MG63 (cell line): ENCODE measurements around the gene KCNMA1. TPM values are rescaled to one million over a fixed set of nuclear protein-coding genes. Genes with fewer than 3 reads are reported as not detected.
A peak's percentile ranks its signal among the peaks of the same experiment; 100 is the strongest.

Experiments
- DNase-seq: peaks from one replicate; pipeline ENCODE4 v3.0.0-alpha.2; 2020
- H3K27me3 ChIP-seq: fragments of 250-450 bp; sonication (Bioruptor Pico); 2 replicates; pipeline ENCODE4 v1.5.1; 2020; ENCODE audit warnings: mild to moderate bottlenecking, moderate library complexity
- H3K36me3 ChIP-seq: fragments of 250-450 bp; sonication (Bioruptor Pico); 2 replicates; pipeline ENCODE4 v1.5.1; 2020; ENCODE audit warnings: mild to moderate bottlenecking, moderate library complexity
- H3K4me3 ChIP-seq: fragments of 250-450 bp; sonication (Bioruptor Pico); 2 replicates; pipeline ENCODE4 v1.5.1; 2020; ENCODE audit warnings: mild to moderate bottlenecking, moderate library complexity
- H3K9me3 ChIP-seq: fragments of 250-450 bp; sonication (Bioruptor Pico); 2 replicates; pipeline ENCODE4 v1.5.1; 2020; ENCODE audit warnings: mild to moderate bottlenecking, moderate library complexity
- total RNA-seq: library from RNA; depleted of rRNA; stranded (reverse); fragments of >200 nt; shearing (Covaris generic); gene quantifications from 2 replicates; pipeline ENCODE4 v1.2.3, GENCODE V29; 2014; ENCODE audit warnings: low replicate concordance

The KCNMA1 gene
- total RNA-seq, 1 experiment from 2014 or later = 40.8 TPM

DNA sequence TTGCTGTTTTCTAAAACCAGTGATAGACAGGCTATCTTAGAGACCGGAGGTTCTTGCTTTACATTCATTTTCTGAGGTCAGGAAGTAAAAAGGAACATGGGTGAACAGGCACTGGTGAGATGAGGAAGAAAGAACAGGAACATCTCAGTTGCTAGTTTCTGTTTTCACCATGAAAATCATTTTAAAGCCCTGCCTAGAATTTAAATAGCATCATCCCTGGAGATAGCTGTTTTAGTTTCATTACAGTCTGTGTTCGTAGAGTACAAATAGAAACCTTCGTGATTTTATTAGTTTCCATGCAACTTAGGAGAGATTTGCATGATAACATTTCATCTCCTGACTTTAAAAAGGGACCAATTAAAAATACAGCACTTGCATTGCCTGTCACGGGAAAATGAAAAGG lies 14.7 kb downstream of the KCNMA1 start:
- H3K9me3 ChIP-seq = no peaks in the 10 kb centered on the region
- H3K4me3 ChIP-seq = no peak overlapping the region
- no peak for DNase-seq

DNA sequence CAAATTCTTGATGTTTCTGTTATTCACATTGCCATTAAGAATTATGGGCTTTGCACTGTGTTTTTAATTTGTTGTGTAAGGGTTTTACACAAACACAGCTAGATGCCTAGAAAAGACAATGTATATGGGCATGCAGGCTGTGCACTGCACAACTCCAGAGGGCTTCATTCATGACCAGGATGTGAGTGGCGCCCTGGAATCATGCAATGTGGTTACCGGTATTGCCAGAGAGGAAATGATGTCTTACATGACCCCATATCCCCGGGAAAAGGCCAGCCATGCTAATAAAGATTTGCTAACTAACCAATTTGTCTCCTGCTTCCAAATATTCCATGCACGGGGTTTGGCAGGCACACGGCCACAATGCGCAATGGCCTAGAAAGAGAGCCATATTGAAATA lies 16.9 kb downstream of the KCNMA1 start:
- Histone ChIP-seq H3K4me3 (no peak overlapping the region), H3K9me3 (no peaks in the 10 kb centered on the region), H3K36me3 (peaks cover 24% of the 10 kb centered on the region), H3K27me3 (no peaks in the 10 kb centered on the region)
- peak; percentile 68 for DNase-seq

More for the DNA sequence above, 14.7 kb downstream of the KCNMA1 start:
- Histone ChIP-seq H3K36me3 (peaks cover 22% of the 10 kb centered on the region), H3K27me3 (no peaks in the 10 kb centered on the region)

DNA sequence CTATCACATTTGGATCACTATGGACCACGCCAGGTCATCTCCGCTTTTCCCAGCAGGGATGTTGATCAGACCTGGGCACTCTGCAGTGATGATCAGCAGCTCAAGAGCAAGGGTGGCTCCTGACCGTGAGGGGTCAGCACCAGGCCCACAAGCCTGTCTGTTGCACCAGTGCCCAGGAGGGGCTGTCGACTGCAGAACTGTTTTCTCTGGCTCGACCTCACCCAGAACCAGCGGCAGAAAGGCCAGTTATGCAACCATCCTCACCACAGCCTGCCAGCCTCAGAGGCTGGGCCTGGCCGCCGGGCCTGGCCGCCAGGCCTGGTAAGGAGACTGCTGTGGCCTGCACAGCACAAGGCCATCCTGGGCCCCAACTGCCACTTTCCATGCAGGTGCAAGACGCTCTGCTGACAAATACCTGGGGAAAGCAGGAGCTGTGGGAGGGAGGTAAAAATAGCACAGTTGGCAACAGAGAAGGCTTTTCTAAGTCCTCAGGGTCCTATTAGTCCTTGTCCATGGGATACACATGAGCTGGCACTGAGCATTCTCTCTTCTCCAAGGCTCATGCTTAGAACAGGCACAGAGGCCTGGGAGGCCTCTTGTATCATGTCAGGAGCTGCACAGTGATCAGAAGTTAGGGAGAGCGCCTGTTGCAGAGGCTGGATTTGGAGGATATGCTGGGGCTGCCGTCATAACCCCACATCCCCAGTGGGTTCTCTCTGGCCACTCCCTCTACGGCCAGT lies 17.5 kb downstream of the KCNMA1 start:
- peaks cover 24% of the 10 kb centered on the region for H3K36me3 ChIP-seq
- no peak for DNase-seq
- no peaks in the 10 kb centered on the region for H3K27me3 ChIP-seq
- no peak overlapping the region for H3K4me3 ChIP-seq
- no peaks in the 10 kb centered on the region for H3K9me3 ChIP-seq

DNA sequence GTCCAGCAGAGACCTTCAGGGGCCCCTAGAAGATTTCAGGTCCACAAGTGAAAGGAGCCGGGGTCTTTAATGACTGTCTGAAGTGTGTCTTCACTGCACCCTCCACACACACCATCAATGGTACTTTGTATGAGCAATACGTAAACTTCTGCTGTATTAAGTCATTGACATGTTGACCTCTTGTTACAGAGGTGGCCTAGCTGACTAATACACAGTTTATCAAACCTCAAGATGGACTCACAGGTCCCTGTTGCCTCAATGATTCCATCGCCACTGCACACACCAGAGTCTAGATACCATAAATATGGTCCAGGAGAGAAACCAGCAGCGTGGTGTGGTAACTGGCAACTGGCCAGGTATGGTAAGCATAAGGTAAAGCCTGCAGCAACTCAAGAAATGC lies 19.5 kb downstream of the KCNMA1 start:
- no peak overlapping the region for H3K4me3 ChIP-seq
- no peak for DNase-seq
- peaks cover 24% of the 10 kb centered on the region for H3K36me3 ChIP-seq
- H3K27me3 ChIP-seq = no peaks in the 10 kb centered on the region
- no peaks in the 10 kb centered on the region for H3K9me3 ChIP-seq

DNA sequence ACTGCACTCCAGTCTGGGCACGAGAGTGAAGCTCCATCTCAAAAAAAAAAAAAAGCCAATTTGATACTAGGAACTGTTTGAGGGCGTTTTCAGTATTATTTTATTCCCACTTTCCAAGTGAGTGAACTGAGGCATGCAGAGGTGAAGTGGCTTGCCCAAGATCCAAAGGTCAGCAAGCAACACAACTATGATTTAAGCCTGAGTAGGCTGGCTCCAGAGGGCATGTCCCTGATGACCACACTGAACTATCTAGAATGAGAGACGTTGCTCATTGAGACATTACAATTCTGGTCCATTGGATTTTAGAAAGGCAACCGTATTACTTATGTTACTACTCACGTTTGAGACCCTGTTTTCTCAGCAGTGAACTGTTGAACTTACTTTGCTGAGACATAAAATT lies 20.8 kb downstream of the KCNMA1 start:
- peaks cover 18% of the 10 kb centered on the region for H3K36me3 ChIP-seq
- no peak for DNase-seq
- H3K4me3 ChIP-seq = no peak overlapping the region
- H3K9me3 ChIP-seq = no peaks in the 10 kb centered on the region
- no peaks in the 10 kb centered on the region for H3K27me3 ChIP-seq

DNA sequence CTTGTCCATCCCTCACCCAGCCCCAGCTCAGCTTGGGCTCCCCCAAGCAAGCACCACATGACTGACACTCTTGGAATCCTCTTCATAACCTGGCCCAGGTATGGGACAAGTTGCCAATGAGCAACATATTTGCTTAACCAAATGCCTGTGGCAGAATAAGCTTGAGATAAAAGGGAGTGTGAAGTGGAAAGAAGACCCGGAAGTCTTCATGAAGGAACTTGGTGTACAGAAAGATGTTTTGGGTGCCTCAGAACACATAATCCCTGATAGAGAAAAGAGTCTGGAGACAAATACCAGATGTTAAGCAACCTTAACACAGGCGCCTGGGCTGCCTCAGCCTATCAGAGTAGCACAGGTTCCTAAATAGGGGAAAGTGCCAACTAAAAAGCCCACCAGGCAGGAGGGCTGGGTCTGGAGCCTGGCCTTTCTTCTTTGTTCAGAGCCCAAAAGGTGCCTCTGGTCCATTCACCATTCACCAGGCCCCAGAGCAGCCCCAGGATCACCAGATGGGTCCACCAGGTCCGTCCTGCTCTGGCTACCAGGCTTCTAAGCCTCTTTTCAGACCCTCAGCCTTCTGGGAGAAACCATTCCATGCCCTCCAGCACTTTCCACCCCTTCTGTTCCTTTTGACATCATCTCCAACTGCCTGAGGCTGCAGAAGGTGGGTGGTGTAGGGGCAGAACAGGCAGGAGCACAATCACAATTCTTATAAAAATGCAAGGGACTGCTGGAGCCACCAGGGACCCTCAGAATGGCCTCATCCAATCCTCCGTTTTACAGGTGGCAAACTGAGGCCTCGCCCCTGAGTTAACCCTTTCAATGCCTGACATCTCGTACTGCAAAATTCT lies 22.6 kb downstream of the KCNMA1 start:
- Histone ChIP-seq H3K36me3 (peaks cover 14% of the 10 kb centered on the region), H3K27me3 (no peaks in the 10 kb centered on the region), H3K4me3 (no peak overlapping the region), H3K9me3 (no peaks in the 10 kb centered on the region)
- DNase-seq = no peak

DNA sequence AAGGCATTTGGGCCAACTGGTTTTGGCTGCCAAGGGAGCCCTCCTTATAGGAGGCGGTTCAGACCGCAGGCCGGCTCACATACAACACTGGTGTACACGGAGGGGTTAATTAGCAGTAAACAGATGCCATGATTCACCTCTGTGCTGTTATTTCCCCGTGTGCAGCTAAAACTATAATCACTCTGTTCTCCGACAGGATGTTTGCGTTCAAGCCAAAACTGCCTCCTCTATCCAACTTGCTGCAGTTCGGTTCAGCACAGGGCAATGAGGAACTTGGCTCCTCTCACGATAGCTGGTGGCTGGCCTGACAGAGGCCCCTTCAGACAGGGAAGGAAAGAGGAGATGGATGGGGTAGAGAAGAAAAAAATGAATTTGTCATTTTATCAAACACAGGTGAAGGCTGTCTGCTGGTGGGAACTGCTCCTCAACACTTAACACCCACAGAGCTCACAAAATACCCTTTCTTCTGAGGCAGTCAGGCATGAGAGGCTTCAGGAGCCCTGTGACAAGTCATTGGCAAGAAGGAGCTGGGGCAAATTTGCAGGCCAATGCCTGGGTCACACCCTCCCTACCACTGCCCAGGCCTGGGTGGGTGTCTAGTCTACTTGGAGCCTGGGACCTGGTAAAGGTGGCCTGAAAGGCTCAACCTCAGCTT lies 24.0 kb downstream of the KCNMA1 start:
- Histone ChIP-seq H3K36me3 (peaks cover 9% of the 10 kb centered on the region), H3K9me3 (no peaks in the 10 kb centered on the region), H3K4me3 (no peak overlapping the region), H3K27me3 (no peaks in the 10 kb centered on the region)
- DNase-seq = peak; percentile 33

DNA sequence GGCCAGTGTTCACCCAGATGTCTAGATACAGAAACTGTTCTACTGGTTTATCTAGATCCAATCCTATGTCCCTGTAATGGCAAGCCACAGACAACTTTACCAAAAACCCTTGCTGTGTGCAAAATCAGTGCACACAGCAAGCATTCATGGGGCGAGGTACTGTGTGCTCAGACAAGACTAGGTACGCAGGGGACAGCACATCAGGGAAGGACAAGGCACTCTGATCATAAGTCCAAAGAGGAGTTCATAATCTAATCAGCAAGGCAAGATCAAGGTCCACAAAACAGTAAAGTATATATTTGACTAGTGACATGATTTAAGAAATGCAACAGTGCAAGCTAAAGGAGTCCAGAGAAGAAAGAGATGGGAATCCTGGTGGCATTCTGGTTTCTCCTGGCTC lies 25.9 kb downstream of the KCNMA1 start:
- H3K4me3 ChIP-seq = no peak overlapping the region
- no peak for DNase-seq
- no peaks in the 10 kb centered on the region for H3K9me3 ChIP-seq
- H3K36me3 ChIP-seq = peaks cover 2% of the 10 kb centered on the region; the same call in 1 of the 2 replicates
- no peaks in the 10 kb centered on the region for H3K27me3 ChIP-seq

DNA sequence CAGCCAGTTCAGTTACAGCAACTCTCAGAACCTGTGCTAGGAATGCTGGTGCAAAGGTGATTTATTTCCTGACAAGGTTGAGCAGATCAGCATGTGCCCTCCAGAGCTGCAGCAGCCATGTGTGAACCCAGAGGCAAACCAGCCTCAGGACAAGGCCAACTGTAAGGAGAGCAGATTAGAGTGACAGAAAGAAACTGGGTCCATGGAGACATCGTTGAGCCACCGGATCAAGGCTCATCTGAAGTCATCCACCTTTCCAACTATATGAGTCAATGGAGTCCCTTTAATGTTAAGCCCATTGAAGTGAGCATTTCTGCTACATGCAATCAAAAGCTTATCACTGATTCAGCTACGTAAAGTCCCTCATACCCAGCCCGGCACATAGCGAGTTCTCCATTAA lies 26.4 kb downstream of the KCNMA1 start:
- Histone ChIP-seq H3K27me3 (no peaks in the 10 kb centered on the region), H3K36me3 (peaks cover 2% of the 10 kb centered on the region; the same call in 1 of the 2 replicates), H3K4me3 (no peak overlapping the region), H3K9me3 (no peaks in the 10 kb centered on the region)
- DNase-seq = no peak

DNA sequence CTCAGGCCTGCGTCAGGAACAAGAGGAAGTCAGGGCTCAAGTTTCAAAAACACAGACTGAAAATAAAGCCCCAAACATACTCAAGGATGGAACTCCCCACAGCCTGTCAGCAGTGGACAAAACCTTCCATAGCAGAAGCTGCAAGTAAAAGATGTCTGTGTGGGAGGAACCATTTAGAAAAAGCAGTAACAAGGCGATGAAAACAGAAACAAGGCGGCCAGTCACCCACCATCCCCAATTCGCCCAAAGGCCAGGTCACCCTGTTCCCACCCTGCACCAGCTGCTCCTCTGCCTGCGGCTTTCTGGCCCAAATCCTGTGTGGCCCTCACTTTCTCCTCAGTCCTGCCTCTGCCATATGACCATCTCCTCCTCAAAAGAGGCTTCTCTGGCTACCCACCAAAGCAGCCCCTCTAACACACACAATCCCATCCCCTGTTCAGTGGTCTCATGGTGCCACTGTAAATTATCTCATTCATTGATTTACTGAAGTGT lies 27.8 kb downstream of the KCNMA1 start:
- Histone ChIP-seq H3K4me3 (no peak overlapping the region), H3K36me3 (peaks cover 2% of the 10 kb centered on the region; the same call in 1 of the 2 replicates), H3K27me3 (no peaks in the 10 kb centered on the region), H3K9me3 (no peaks in the 10 kb centered on the region)
- no peak for DNase-seq

DNA sequence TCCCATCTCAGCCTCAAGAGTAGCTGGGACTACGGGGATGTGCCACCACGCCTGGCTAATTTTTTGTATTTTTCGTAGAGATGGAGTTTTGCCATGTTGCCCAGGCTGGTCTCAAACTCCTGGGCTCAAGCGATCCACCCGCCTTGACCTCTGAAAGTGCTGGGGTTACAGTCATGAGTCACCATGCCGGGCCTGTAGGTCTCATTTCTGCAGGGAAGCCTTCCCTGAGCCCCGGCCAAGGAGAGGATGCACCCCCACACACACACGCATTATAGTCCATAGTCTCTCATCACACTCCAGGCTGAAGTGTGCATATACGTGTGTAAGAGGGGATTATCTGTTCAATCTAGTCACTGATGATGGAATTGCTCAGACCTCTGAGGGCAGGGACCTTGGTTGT lies 29.3 kb downstream of the KCNMA1 start:
- DNase-seq = peak; percentile 27
- Histone ChIP-seq H3K27me3 (no peaks in the 10 kb centered on the region), H3K9me3 (no peaks in the 10 kb centered on the region), H3K4me3 (no peak overlapping the region), H3K36me3 (peaks cover 3% of the 10 kb centered on the region; the same call in 1 of the 2 replicates)

DNA sequence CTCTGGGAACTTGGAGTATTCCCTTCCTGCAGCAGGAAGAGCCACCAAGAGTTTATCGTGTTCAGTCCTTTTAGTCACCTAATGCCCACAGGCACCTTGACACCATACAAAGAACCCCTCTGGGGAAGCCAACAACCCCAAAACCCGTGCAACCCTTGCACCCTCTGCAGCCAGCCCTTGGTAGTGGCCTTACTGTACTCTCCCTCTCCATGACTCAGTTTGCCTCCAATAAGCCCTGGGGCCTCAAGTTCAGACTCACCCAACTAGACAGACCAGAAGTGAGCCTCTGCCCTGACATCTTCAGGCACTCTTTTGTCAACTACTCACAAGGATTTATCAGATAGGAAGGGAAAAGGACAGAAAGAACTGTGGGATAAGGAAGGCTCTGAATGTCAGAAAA lies 30.9 kb downstream of the KCNMA1 start:
- no peaks in the 10 kb centered on the region for H3K9me3 ChIP-seq
- H3K36me3 ChIP-seq = peaks cover 4% of the 10 kb centered on the region; the same call in 1 of the 2 replicates
- no peak for DNase-seq
- no peaks in the 10 kb centered on the region for H3K27me3 ChIP-seq
- no peak overlapping the region for H3K4me3 ChIP-seq

DNA sequence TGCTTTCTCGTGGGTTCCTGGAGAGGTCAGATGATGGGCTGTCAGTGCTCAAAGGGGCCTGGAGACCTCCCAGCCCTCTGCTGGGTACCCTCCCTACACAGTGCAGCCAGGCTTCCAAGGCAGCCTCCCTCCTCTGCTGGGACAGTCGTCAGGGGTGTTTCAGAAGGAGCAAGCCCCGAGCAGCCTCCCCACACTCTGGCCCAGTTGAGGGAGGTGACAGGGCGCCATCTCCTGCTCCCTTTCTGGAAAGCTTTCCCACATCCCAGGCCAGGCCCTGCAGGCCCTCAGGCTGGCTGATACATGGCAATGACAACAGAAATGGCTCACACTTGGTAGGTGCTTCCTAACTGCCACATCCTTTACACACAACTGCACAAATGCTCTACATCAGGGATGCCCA lies 32.1 kb downstream of the KCNMA1 start:
- peak; percentile 27 for DNase-seq

DNA sequence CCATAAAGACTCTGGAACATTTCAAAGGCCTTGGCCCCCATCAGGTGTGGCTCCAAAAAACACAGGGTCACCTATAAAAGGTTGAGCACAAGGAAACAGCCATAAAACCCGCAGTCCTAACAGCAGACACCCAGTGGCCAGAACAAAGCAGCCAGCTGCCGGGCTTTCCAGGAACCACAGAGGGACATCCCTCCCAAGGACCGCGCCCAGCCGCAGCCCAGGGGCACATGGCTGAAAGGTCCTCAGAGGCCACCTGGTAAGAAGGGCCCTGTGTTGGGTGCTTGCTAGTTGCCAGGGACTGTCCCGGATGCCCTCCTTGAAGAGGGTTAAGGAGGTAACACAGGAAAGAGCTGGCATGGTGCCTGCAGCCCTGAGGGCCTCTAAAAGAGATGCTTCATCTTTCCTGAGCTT lies 32.7 kb downstream of the KCNMA1 start:
- Histone ChIP-seq H3K4me3 (no peak overlapping the region), H3K27me3 (no peaks in the 10 kb centered on the region), H3K9me3 (no peaks in the 10 kb centered on the region), H3K36me3 (0 out of 2 replicates have a peak, but pooled peaks cover 4% of the 10 kb centered on the region)
- DNase-seq = no peak

More for the DNA sequence above, 32.1 kb downstream of the KCNMA1 start:
- 0 out of 2 replicates have a peak, but pooled peaks cover 4% of the 10 kb centered on the region for H3K36me3 ChIP-seq
- no peaks in the 10 kb centered on the region for H3K9me3 ChIP-seq
- H3K27me3 ChIP-seq = no peaks in the 10 kb centered on the region
- H3K4me3 ChIP-seq = no peak overlapping the region

DNA sequence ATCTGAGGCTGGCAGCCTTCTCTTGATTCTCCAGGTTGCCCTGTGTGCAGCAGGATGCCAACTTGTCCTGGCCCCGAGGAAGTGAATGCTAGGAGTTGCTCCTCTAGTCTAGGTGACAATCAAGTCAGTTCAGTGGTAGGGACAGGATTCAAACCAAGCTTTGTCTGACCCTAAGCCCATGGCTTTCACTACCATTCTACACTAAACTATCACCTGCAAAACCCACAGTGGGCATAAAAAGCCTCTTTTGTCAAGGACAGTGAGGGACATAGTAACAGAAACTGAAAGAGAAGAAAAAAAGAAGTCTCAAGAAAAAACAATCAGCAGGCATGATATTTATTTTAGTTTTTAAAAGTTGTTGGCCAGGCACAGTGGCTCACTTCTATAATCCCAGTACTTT lies 33.5 kb downstream of the KCNMA1 start:
- DNase-seq = no peak
- H3K27me3 ChIP-seq = no peaks in the 10 kb centered on the region

DNA sequence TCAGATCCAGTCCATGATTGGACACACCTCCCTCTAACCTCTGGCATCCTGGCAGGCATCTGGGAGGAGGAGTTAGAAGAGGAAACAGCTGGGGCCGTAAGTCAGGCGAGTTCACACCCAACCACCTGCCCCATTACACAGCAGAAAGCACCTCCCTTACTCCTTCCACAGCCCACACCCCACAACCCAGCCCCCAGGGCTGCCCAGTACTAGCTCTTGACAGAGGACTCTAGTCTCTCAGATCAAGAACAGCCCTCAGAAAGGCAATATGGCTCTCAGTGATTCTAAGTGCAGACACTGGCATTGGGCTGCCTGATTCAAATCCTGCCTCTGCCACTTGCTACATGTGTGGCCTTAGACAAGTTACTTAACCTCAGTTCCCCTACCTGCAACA lies 34.1 kb downstream of the KCNMA1 start:
- Histone ChIP-seq H3K27me3 (no peaks in the 10 kb centered on the region), H3K36me3 (0 out of 2 replicates have a peak, but pooled peaks cover 4% of the 10 kb centered on the region), H3K9me3 (no peaks in the 10 kb centered on the region), H3K4me3 (no peak overlapping the region)
- DNase-seq = peak; percentile 63

More for the DNA sequence above, 33.5 kb downstream of the KCNMA1 start:
- H3K9me3 ChIP-seq = no peaks in the 10 kb centered on the region
- no peak overlapping the region for H3K4me3 ChIP-seq
- H3K36me3 ChIP-seq = 0 out of 2 replicates have a peak, but pooled peaks cover 4% of the 10 kb centered on the region
